ENCODE data around the gene NDNF.

The NDNF gene

GRCh38 chr4:121050300-121050699, 22.0 kb downstream of the NDNF start:
- Histone ChIP-seq H4K20me1 (ENCODE audit: insufficient read depth) (no peaks in the 10 kb centered on the region), H3K4me3 (IDR thresholded peaks at IDR 0.05; ENCODE audit: insufficient read depth, low read depth, low read length) (no peak overlapping the region), H3K4me2 (peak overlapping the region; percentile 24; the same call in 1 of the 2 replicates), H3K4me1 (ENCODE audit: low read depth, poor library complexity, severe bottlenecking) (peaks cover 31% of the 10 kb centered on the region), H3K27me3 (ENCODE audit: insufficient read depth, low read depth) (no peaks in the 10 kb centered on the region), H3K79me2 (ENCODE audit: insufficient read depth, low read depth) (no peaks in the 10 kb centered on the region), H2AFZ (ENCODE audit: low read depth) (no peak overlapping the region), H3K27ac (no peak overlapping the region), H3K9ac (no peak overlapping the region), H3K36me3 (ENCODE audit: insufficient read depth) (no peaks in the 10 kb centered on the region; the same call in 1 of the 2 replicates)
- TF ChIP-seq, protein P1, sequence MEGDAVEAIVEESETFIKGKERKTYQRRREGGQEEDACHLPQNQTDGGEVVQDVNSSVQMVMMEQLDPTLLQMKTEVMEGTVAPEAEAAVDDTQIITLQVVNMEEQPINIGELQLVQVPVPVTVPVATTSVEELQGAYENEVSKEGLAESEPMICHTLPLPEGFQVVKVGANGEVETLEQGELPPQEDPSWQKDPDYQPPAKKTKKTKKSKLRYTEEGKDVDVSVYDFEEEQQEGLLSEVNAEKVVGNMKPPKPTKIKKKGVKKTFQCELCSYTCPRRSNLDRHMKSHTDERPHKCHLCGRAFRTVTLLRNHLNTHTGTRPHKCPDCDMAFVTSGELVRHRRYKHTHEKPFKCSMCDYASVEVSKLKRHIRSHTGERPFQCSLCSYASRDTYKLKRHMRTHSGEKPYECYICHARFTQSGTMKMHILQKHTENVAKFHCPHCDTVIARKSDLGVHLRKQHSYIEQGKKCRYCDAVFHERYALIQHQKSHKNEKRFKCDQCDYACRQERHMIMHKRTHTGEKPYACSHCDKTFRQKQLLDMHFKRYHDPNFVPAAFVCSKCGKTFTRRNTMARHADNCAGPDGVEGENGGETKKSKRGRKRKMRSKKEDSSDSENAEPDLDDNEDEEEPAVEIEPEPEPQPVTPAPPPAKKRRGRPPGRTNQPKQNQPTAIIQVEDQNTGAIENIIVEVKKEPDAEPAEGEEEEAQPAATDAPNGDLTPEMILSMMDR (conservative IDR thresholded peaks at IDR 0.05; ENCODE audit: low read depth, low read length) = peak; percentile 68

DNA sequence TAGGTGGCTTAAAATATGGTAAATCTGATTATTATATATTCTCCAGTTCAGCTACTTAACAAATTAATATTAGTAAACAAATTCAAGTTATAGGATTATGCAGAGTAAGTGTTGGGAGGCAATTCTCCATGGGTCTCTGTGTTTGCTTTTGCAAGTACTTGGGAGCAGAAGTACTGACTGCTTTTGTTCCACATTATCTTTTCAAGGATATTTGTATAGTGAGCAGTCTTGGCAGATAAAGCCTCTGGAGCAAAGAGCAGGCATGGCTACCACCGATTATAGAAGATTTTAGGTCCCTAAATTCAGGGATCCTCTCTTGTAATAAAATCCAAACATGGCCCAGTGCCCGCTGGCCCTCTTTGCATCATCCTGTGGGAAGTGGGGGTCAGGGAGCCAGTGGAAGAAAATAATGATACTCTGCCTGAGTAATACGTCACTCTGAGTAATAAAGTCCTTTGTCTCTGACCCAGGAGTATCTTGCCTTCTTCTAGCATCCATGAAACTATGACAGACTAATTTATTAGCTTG, 23.2 kb downstream of the NDNF start:
- no peaks in the 10 kb centered on the region; the same call in 1 of the 2 replicates for H3K36me3 ChIP-seq (ENCODE audit: insufficient read depth)
- no peak overlapping the region for H2AFZ ChIP-seq (ENCODE audit: low read depth)
- no peak overlapping the region for H3K4me3 ChIP-seq (IDR thresholded peaks at IDR 0.05; ENCODE audit: insufficient read depth, low read depth, low read length)
- no peak overlapping the region for H3K4me2 ChIP-seq
- no peaks in the 10 kb centered on the region for H3K27me3 ChIP-seq (ENCODE audit: insufficient read depth, low read depth)
- H4K20me1 ChIP-seq (ENCODE audit: insufficient read depth) = no peaks in the 10 kb centered on the region
- peaks cover 31% of the 10 kb centered on the region for H3K4me1 ChIP-seq (ENCODE audit: low read depth, poor library complexity, severe bottlenecking)
- TF ChIP-seq, protein P1 (conservative IDR thresholded peaks at IDR 0.05; ENCODE audit: low read depth, low read length) = no peak
- H3K79me2 ChIP-seq (ENCODE audit: insufficient read depth, low read depth) = no peaks in the 10 kb centered on the region
- H3K27ac ChIP-seq = no peak overlapping the region
- no peak overlapping the region for H3K9ac ChIP-seq

DNA sequence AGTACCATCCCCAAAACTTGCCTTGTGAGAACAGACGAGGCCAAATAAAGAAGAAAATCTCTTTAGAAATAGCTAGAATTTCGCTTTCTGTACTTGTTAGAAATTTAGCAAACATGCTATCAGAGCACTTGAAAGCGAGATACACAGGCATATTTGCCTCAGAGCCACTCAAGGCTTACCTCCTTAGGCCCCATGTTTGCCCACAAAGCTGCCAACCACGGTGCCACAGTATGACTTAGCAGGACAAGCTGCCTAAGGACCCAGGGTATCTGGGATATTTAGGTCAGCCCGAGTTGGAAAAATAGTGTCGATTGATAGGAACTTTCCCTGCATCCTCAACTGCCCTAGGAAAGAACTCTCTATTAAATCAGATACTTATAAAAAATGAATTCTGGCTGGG, 24.2 kb downstream of the NDNF start:
- Histone ChIP-seq H3K36me3 (ENCODE audit: insufficient read depth) (no peaks in the 10 kb centered on the region; the same call in 1 of the 2 replicates), H3K9ac (no peak overlapping the region), H3K79me2 (ENCODE audit: insufficient read depth, low read depth) (no peaks in the 10 kb centered on the region), H4K20me1 (ENCODE audit: insufficient read depth) (no peaks in the 10 kb centered on the region), H2AFZ (ENCODE audit: low read depth) (no peak overlapping the region), H3K4me3 (IDR thresholded peaks at IDR 0.05; ENCODE audit: insufficient read depth, low read depth, low read length) (no peak overlapping the region), H3K4me1 (ENCODE audit: low read depth, poor library complexity, severe bottlenecking) (peaks cover 31% of the 10 kb centered on the region), H3K27me3 (ENCODE audit: insufficient read depth, low read depth) (no peaks in the 10 kb centered on the region), H3K27ac (no peak overlapping the region), H3K4me2 (no peak overlapping the region)
- TF ChIP-seq, protein P1 (conservative IDR thresholded peaks at IDR 0.05; ENCODE audit: low read depth, low read length) = no peak

- no peaks in the 10 kb centered on the region for H3K36me3 ChIP-seq (ENCODE audit: insufficient read depth)
- no peak overlapping the region for H3K27ac ChIP-seq
- peak overlapping the region; percentile 71 for H3K4me2 ChIP-seq
- peaks cover 39% of the 10 kb centered on the region for H3K4me1 ChIP-seq (ENCODE audit: low read depth, poor library complexity, severe bottlenecking)
- H4K20me1 ChIP-seq (ENCODE audit: insufficient read depth) = no peaks in the 10 kb centered on the region
- no peaks in the 10 kb centered on the region for H3K27me3 ChIP-seq (ENCODE audit: insufficient read depth, low read depth)
- TF ChIP-seq, protein P1 (conservative IDR thresholded peaks at IDR 0.05; ENCODE audit: low read depth, low read length) = no peak
- H2AFZ ChIP-seq (ENCODE audit: low read depth) = no peak overlapping the region
- H3K4me3 ChIP-seq (IDR thresholded peaks at IDR 0.05; ENCODE audit: insufficient read depth, low read depth, low read length) = no peak overlapping the region
- H3K9ac ChIP-seq = no peak overlapping the region
- H3K79me2 ChIP-seq (ENCODE audit: insufficient read depth, low read depth) = no peaks in the 10 kb centered on the region
Observed at GRCh38 chr4:121041307-121042090, 30.8 kb downstream of the NDNF start.

All from KMS-11 (cell line).